Colonic mucosa (tissue), 4 donors: Measurements from ENCODE around the gene CLIC1. TPM values are rescaled to one million over a fixed set of nuclear protein-coding genes. Genes with fewer than 3 reads are reported as not detected.

Source experiments
- DNase-seq: peaks from one replicate; pipeline ENCODE4 v3.0.0-alpha.2; 2020
- H3K27ac ChIP-seq: fragments of 200-600 bp; one replicate; pipeline ENCODE4 v1.8.0; 2021
- H3K27me3 ChIP-seq: fragments of 200-600 bp; one replicate; pipeline ENCODE4 v1.8.0; 2021
- H3K36me3 ChIP-seq: fragments of 200-600 bp; one replicate; pipeline ENCODE4 v1.8.0; 2021
- H3K4me1 ChIP-seq: fragments of 200-600 bp; one replicate; pipeline ENCODE4 v1.8.0; 2021; ENCODE audit warnings: mild to moderate bottlenecking
- H3K4me3 ChIP-seq: fragments of 200-600 bp; one replicate; pipeline ENCODE4 v1.8.0; 2021
- H3K9ac ChIP-seq, 2 donors: one replicate each; pipeline ENCODE4 v1.7.0; 2013; ENCODE audit warnings: control low read depth in 2 of 2, low read depth in 2 of 2, low read length in 2 of 2
- H3K9me3 ChIP-seq: fragments of 200-600 bp; one replicate; pipeline ENCODE4 v1.8.0; 2021
- CTCF ChIP-seq: fragments of 200-600 bp; IDR thresholded peaks from one replicate; pipeline ENCODE4 v1.8.0; 2022; ENCODE audit warnings: antibody characterized with exemption, mild to moderate bottlenecking
- intact Hi-C: fragments of 100-400 bp; cut with DNase I; formaldehyde crosslinking; loops from one replicate; pipeline ENCODE4 v1.14.1; 2022
- total RNA-seq, 2 donors: library from RNA; stranded (reverse); fragmentation: NEBNext Ultra II Directional in 1 of 2; extraction: Animal tissue kit (Norgen Biotek cat#: 25700) in 1 of 2; gene quantifications; one replicate each; pipeline ENCODE4 v1.2.1, GENCODE V29; 2021
- donor health status: healthy.
- donor health status: DM: no; HTN: no; CAD: no.
- donor health status: DM: no; HTN: no; CAD: no.

Gene CLIC1
- total RNA-seq, 2 donors from 2014 or later = 622 to 646 TPM

GRCh38 chr6:31727034-31727716 is 9.2 kb downstream of the CLIC1 start:
- Histone ChIP-seq H3K27ac (peak overlapping the region; percentile 96), H3K27me3 (no peaks in the 10 kb centered on the region), H3K36me3 (peaks cover 6% of the 10 kb centered on the region), H3K4me3 (no peak overlapping the region), H3K9ac (peak overlapping the region; percentile 4 to 95), H3K9me3 (no peaks in the 10 kb centered on the region), H3K4me1 (peaks cover 13% of the 10 kb centered on the region)
- no peak for DNase-seq
- no peak for TF ChIP-seq CTCF
- intact Hi-C loops = no loop called here

- no peak overlapping the region for H3K4me3 ChIP-seq
- H3K9ac ChIP-seq = no peak overlapping the region
- peaks cover 13% of the 10 kb centered on the region for H3K4me1 ChIP-seq
- no peak overlapping the region for H3K27ac ChIP-seq
- no peak for DNase-seq
- TF ChIP-seq CTCF = no peak
- intact Hi-C loops = no loop called here
- no peaks in the 10 kb centered on the region for H3K9me3 ChIP-seq
- H3K36me3 ChIP-seq = no peaks in the 10 kb centered on the region
- H3K27me3 ChIP-seq = no peaks in the 10 kb centered on the region
Observed at GRCh38 chr6:31725502-31726350, 10.6 kb downstream of the CLIC1 start.

- Histone ChIP-seq H3K4me3 (no peak overlapping the region), H3K27ac (no peak overlapping the region), H3K9ac (no peak overlapping the region), H3K36me3 (no peaks in the 10 kb centered on the region), H3K4me1 (peaks cover 13% of the 10 kb centered on the region), H3K9me3 (no peaks in the 10 kb centered on the region), H3K27me3 (no peaks in the 10 kb centered on the region)
- DNase-seq = no peak
- TF ChIP-seq CTCF = no peak
- intact Hi-C loops = no loop called here
Observed at GRCh38 chr6:31723980-31724691, 12.2 kb downstream of the CLIC1 start.

- no peak within 1 kb of the TSS for H3K27ac ChIP-seq
- no peak within 1 kb of the TSS for H3K9ac ChIP-seq
- intact Hi-C loops = no loop called here
- H3K9me3 ChIP-seq = no peaks in the 10 kb centered on the region
- peaks cover 13% of the 10 kb centered on the region for H3K4me1 ChIP-seq
- no peaks in the 10 kb centered on the region for H3K27me3 ChIP-seq
- no peak for DNase-seq
- no peak within 1 kb of the TSS for H3K4me3 ChIP-seq
- no peaks in the 10 kb centered on the region for H3K36me3 ChIP-seq
- no peak for TF ChIP-seq CTCF
Observed at GRCh38 chr6:31723245-31723979, 12.9 kb downstream of the CLIC1 start, which contains the start of gene MPIG6B. TSS of gene MPIG6B (plus strand) at chr6:31723373. CDS start at chr6:31723384, 11 bp downstream.

- Histone ChIP-seq H3K9me3 (no peaks in the 10 kb centered on the region), H3K4me1 (peaks cover 6% of the 10 kb centered on the region), H3K27me3 (no peaks in the 10 kb centered on the region), H3K36me3 (no peaks in the 10 kb centered on the region), H3K9ac (no peak overlapping the region), H3K4me3 (no peak overlapping the region), H3K27ac (no peak overlapping the region)
- intact Hi-C loops = no loop called here
- DNase-seq = no peak
- TF ChIP-seq CTCF = no peak
Observed at GRCh38 chr6:31722173-31722572, 14.2 kb downstream of the CLIC1 start.
